Endothelial cell of umbilical vein (primary cell): ENCODE results near the gene PDCD1LG2.
"Not testable (repeated sequence)": the region's sequence is repeated elsewhere in the genome, so short reads cannot be mapped to it uniquely, and the experiment has no call there.

ENCODE experiments used
- CTCF ChIP-seq, 2 donors: IDR thresholded peaks; 1 replicate in 1 of 2; 2 replicates in 1 of 2; pipeline ENCODE4 v1.5.1; 2011; ENCODE audit warnings: low read length in 2 of 2, mild to moderate bottlenecking in 2 of 2, moderate library complexity in 2 of 2, control low read depth in 1 of 2, inconsistent platforms in 1 of 2, low read depth in 1 of 2; ENCODE audit not compliant: insufficient read depth in 1 of 2; ENCODE audit errors: extremely low read depth in 1 of 2
- FOS ChIP-seq: IDR thresholded peaks from 2 replicates; pipeline ENCODE4 v1.6.1; 2011; ENCODE audit warnings: mild to moderate bottlenecking, low read length, moderate library complexity, borderline replicate concordance; ENCODE audit not compliant: insufficient read depth
- JUN ChIP-seq: IDR thresholded peaks from 2 replicates; pipeline ENCODE4 v1.6.1; 2011; ENCODE audit warnings: borderline replicate concordance, low read depth; ENCODE audit not compliant: insufficient read length, insufficient read depth
- MAX ChIP-seq: IDR thresholded peaks from 2 replicates; pipeline ENCODE4 v1.6.1; 2011; ENCODE audit not compliant: insufficient read depth, insufficient read length

GRCh38 chr9:5464831-5465330 lies 45.5 kb upstream of the PDCD1LG2 start:
- TF ChIP-seq JUN; CTCF (IDR thresholded peaks at IDR 0.05; ENCODE audit: extremely low read depth in 1 of 2, insufficient read depth in 1 of 2, low read depth in 1 of 2, low read length in 2 of 2); FOS; MAX: not testable (repeated sequence)
